ENCODE data around the gene IRF2. TPM values are rescaled to one million over a fixed set of nuclear protein-coding genes. Genes with fewer than 3 reads are reported as not detected.

Gene IRF2
- total and polyA plus RNA-seq, 2 of the 8 experiments (the other 6 are each of a cell fraction or from before 2014, with no cell fraction given), result 13.8 to 17.0 TPM

DNA sequence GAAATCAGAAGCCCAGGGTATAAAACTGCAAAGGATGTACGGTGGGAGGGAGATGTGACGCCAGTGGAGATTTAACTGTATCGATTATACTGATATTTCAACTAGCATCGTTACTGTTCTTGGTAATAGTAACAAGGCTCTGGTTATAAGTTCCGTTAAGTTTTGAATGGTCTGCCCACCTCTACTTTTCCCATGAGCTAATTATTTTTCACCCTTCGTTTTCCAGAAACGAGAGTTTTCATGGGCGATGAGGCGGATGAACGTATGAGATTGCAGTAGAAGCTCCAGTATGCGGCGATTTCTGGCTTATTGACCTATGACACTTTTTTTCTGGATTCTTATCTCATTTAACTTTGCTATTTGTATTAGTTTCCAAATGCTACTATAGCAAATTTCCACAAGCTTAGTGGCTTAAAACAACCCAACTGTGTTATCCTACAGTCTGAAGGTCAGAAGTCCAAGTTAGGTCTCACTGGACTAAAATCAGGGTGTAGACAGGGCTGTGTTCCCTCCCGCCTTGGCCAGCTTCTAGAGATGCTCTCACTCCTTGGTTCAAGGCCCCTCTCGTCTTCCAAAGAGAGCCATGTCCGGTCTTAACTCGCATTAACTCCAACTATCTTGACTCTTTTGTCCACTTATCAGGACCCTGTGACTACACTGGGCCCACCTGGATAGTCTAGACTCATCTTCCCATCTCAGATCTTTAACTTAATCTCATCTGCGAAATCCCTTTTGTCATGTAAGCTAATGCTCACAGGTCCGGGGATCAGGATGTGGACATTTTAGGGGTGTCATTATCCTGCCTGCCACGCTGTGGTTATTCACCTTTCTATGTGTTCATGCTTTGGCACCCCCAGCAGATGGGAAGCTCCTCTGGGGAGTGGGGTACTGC is 122.5 kb downstream of the IRF2 start:
- POLR2A ChIA-PET (ENCODE audit: partially characterized antibody), result interaction anchor here (0.7 to 1.0 kb wide), 2 partner anchors 10 to 632 kb away, joined by 3 read pairs; no protein-coding TSS in a partner anchor
- CTCF ChIA-PET (ENCODE audit: partially characterized antibody), result interaction anchor here (0.6 to 2.3 kb wide), 3 partner anchors 8 to 672 kb away, joined by 3 to 5 read pairs (median 3); no protein-coding TSS in a partner anchor
- H3K18ac ChIP-seq (ENCODE audit: extremely low read depth, low read length), result no peak overlapping the region
- TF ChIP-seq YY1 (IDR thresholded peaks at IDR 0.05; ENCODE audit: low read depth, low read length) (no peak), CHD1 (IDR thresholded peaks at IDR 0.05; ENCODE audit: low read depth, low read length) (no peak), CBX5 (IDR thresholded peaks at IDR 0.05; ENCODE audit: low read depth, low read length) (no peak), TEAD4 (IDR thresholded peaks at IDR 0.05; ENCODE audit: low read depth, low read length) (no peak), KDM4A (IDR thresholded peaks at IDR 0.05; ENCODE audit: low read depth, low read length, severe bottlenecking) (no peak), SUZ12 (IDR thresholded peaks at IDR 0.05; ENCODE audit: low read length) (no peak), SIN3A (conservative IDR thresholded peaks at IDR 0.05 in 1 of 2, IDR thresholded peaks at IDR 0.05 in 1 of 2; ENCODE audit: low read depth in 1 of 2, low read length in 2 of 2) (no peak)
- TF ChIP-seq, protein P1, sequence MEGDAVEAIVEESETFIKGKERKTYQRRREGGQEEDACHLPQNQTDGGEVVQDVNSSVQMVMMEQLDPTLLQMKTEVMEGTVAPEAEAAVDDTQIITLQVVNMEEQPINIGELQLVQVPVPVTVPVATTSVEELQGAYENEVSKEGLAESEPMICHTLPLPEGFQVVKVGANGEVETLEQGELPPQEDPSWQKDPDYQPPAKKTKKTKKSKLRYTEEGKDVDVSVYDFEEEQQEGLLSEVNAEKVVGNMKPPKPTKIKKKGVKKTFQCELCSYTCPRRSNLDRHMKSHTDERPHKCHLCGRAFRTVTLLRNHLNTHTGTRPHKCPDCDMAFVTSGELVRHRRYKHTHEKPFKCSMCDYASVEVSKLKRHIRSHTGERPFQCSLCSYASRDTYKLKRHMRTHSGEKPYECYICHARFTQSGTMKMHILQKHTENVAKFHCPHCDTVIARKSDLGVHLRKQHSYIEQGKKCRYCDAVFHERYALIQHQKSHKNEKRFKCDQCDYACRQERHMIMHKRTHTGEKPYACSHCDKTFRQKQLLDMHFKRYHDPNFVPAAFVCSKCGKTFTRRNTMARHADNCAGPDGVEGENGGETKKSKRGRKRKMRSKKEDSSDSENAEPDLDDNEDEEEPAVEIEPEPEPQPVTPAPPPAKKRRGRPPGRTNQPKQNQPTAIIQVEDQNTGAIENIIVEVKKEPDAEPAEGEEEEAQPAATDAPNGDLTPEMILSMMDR (IDR thresholded peaks at IDR 0.05; ENCODE audit: control extremely low read depth in 1 of 3, insufficient read depth in 1 of 3, low read depth in 1 of 3, low read length in 3 of 3), result no peak

More for the DNA sequence above, 122.5 kb downstream of the IRF2 start:
- no peak overlapping the region for H3K56ac ChIP-seq (replicated peaks; ENCODE audit: insufficient read length, low read depth, low read length)
- H2BK15ac ChIP-seq (ENCODE audit: low read length), result no peak overlapping the region
- H2BK20ac ChIP-seq (ENCODE audit: low read length), result no peak overlapping the region
- H2BK12ac ChIP-seq (ENCODE audit: low read depth, low read length), result no peak overlapping the region; the same call in 1 of the 2 replicates
- no peaks in the 10 kb centered on the region; a peak in 1 of 7 replicates for H3K27me3 ChIP-seq (replicated peaks in 1 of 4; ENCODE audit: control insufficient read depth in 3 of 4, extremely low read depth in 1 of 4, insufficient read depth in 3 of 4, low read length in 3 of 4)
- H3K4me1 ChIP-seq (replicated peaks in 1 of 4; ENCODE audit: control insufficient read depth in 3 of 4, insufficient read depth in 4 of 4, low read length in 3 of 4), result peaks cover 7 to 19% (median 17%) of the 10 kb centered on the region in 4 experiments; a peak in 6 of 7 replicates
- no peak overlapping the region for H2BK120ac ChIP-seq (replicated peaks; ENCODE audit: low read depth, low read length)
- H3K79me1 ChIP-seq (ENCODE audit: low read depth, low read length), result no peaks in the 10 kb centered on the region
- H3K23me2 ChIP-seq (ENCODE audit: low read depth, low read length), result no peaks in the 10 kb centered on the region
- H3K9ac ChIP-seq (replicated peaks in 1 of 4; ENCODE audit: extremely low read depth in 1 of 4, low read depth in 3 of 4, low read length in 3 of 4), result no peak overlapping the region
- FAIRE-seq (no peak), DNase-seq (ENCODE audit: low read depth in 1 of 2, low spot score in 2 of 2) (no peak)
- H3K9me3 ChIP-seq (ENCODE audit: insufficient read depth in 2 of 2, low read depth in 1 of 2, low read length in 1 of 2), result no peaks in the 10 kb centered on the region
- H3K23ac ChIP-seq (ENCODE audit: insufficient read length), result no peak overlapping the region
- no peaks in the 10 kb centered on the region for H3K36me3 ChIP-seq (ENCODE audit: control insufficient read depth in 2 of 4, insufficient read depth in 4 of 4, low read length in 3 of 4)
- H4K8ac ChIP-seq (ENCODE audit: extremely low read depth, insufficient read depth, low read length), result no peak overlapping the region
- no peak overlapping the region for H3K14ac ChIP-seq (ENCODE audit: insufficient read length)
- no peak overlapping the region for H2AK5ac ChIP-seq (ENCODE audit: low read depth, low read length)
- no peak overlapping the region for H3K4ac ChIP-seq (replicated peaks; ENCODE audit: insufficient read length, low read depth, low read length)
- no peak overlapping the region for H3K4me3 ChIP-seq (ENCODE audit: extremely low read depth in 1 of 4, insufficient read depth in 2 of 4, low read depth in 3 of 4, low read length in 4 of 4)
- 91% methylated on average over 19 of the region's 19 CpGs; no CpG with 5 or more reads in 1 of the 2 experiments for WGBS, 2 experiments (ENCODE audit: extremely low coverage in 1 of 2, insufficient coverage in 1 of 2, insufficient read length in 1 of 2, insufficient replicate concordance in 2 of 2, low coverage in 1 of 2, low lambda C conversion rate in 2 of 2, missing lambda C conversion rate in 1 of 2)
- H4K5ac ChIP-seq (ENCODE audit: insufficient read length, low read depth, low read length), result no peak overlapping the region
- no peaks in the 10 kb centered on the region for H3K79me2 ChIP-seq (ENCODE audit: control insufficient read depth in 1 of 2, insufficient read depth in 2 of 2, low read length in 2 of 2)
- H3K27ac ChIP-seq (ENCODE audit: low read depth, low read length), result no peak overlapping the region
- H2BK5ac ChIP-seq (ENCODE audit: low read depth, low read length), result no peak overlapping the region
- H4K20me1 ChIP-seq (replicated peaks in 1 of 2; ENCODE audit: control insufficient read depth in 1 of 2, insufficient read depth in 2 of 2, low read length in 2 of 2), result no peaks in the 10 kb centered on the region
- H3K4me2 ChIP-seq (ENCODE audit: insufficient read depth in 1 of 2, low read depth in 2 of 2, low read length in 2 of 2), result no peak overlapping the region
- H4K91ac ChIP-seq (replicated peaks; ENCODE audit: insufficient read length, low read length), result no peak overlapping the region
- no peak overlapping the region for H2AFZ ChIP-seq (ENCODE audit: low read length)
